C4-2B (cell line): ENCODE results near the gene TGFBR3.

Source experiments
- ZFX ChIP-seq: fragments of 450-650 bp; IDR thresholded peaks from 2 replicates; pipeline ENCODE4 v1.6.1; 2017
- TF ChIP-seq, protein P1 (sequence below): fragments of 450-650 bp; conservative IDR thresholded peaks from 2 replicates; pipeline ENCODE4 v1.5.1; 2017; ENCODE audit warnings: mild to moderate bottlenecking

DNA sequence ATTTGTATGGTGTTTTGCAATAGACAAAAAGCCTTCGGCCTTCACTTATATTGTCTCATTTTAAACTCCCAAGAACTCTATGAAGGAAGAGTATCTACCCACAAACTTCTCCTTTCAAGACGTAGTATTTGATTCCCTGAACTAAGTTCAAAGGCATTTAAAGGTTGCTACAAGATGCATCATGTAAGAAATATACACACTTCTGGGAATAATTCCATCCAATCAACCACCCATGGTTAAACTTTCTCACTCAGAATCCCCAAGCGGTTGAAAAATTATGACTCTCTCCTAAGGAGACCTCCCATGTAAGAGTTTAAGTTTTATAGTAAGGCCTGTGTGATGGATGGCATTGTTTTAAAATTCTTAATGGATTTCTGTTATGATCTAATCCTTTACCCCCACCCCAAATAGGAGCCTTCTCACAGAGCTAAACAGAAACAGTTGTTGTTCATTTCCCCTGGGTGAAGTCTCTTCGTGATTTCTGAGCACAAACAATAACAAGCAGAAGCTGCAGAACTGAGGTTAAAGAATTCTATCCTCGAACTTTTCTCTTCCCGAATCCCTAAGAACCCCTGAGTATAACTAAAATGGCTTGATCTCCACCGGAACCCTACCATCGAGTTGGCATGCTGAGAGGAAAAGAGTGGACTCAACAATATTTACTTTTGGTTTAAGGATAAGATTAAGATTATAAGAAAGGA is 185.0 kb downstream of the TGFBR3 start:
- TF ChIP-seq, protein P1, sequence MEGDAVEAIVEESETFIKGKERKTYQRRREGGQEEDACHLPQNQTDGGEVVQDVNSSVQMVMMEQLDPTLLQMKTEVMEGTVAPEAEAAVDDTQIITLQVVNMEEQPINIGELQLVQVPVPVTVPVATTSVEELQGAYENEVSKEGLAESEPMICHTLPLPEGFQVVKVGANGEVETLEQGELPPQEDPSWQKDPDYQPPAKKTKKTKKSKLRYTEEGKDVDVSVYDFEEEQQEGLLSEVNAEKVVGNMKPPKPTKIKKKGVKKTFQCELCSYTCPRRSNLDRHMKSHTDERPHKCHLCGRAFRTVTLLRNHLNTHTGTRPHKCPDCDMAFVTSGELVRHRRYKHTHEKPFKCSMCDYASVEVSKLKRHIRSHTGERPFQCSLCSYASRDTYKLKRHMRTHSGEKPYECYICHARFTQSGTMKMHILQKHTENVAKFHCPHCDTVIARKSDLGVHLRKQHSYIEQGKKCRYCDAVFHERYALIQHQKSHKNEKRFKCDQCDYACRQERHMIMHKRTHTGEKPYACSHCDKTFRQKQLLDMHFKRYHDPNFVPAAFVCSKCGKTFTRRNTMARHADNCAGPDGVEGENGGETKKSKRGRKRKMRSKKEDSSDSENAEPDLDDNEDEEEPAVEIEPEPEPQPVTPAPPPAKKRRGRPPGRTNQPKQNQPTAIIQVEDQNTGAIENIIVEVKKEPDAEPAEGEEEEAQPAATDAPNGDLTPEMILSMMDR: no peak
- TF ChIP-seq ZFX: no peak
